Measurements from ENCODE around the gene CYP8B1.

Gene CYP8B1

GRCh38 chr3:42906070-42906847 lies 30.6 kb upstream of the CYP8B1 start, which contains the start of gene ZNF662:
Gene ZNF662 (plus strand): TSS chr3:42906142. CDS start chr3:42908115, 1,973 bp downstream.
- H3K27ac ChIP-seq (ENCODE audit: low read depth, low read length, poor library complexity, severe bottlenecking) = no peak within 1 kb of the TSS
- no peaks in the 10 kb centered on the region for H3K9me2 ChIP-seq (ENCODE audit: low read depth, low read length)
- H3K4me2 ChIP-seq (ENCODE audit: low read length) = no peak within 1 kb of the TSS
- no peaks in the 10 kb centered on the region for H3K27me3 ChIP-seq (ENCODE audit: insufficient read depth, low read length)
- no peak within 1 kb of the TSS for H2AFZ ChIP-seq (ENCODE audit: low read length)
- TF ChIP-seq CTCF (IDR thresholded peaks at IDR 0.05; ENCODE audit: low read length) = no peak
- no peak for TF ChIP-seq EZH2 (IDR thresholded peaks at IDR 0.05; ENCODE audit: borderline replicate concordance, low read length)
- H3K4me3 ChIP-seq (ENCODE audit: low read depth, low read length, poor library complexity, severe bottlenecking) = no peak within 1 kb of the TSS
- H3K9me3 ChIP-seq (ENCODE audit: low read length) = no peaks in the 10 kb centered on the region
- H3K36me3 ChIP-seq (ENCODE audit: insufficient read depth, low read length) = no peaks in the 10 kb centered on the region
- H3K4me1 ChIP-seq (ENCODE audit: insufficient read depth, low read length, severe bottlenecking) = no peaks in the 10 kb centered on the region
- H3F3A ChIP-seq (ENCODE audit: insufficient read depth, low read length) = no peaks in the 10 kb centered on the region
- H4K20me1 ChIP-seq (ENCODE audit: insufficient read depth, low read length) = no peaks in the 10 kb centered on the region
- no peak within 1 kb of the TSS for H3K9ac ChIP-seq (ENCODE audit: low read length)
- H3K79me2 ChIP-seq (ENCODE audit: insufficient read depth, low read length) = no peaks in the 10 kb centered on the region

- no peak overlapping the region for H3K9ac ChIP-seq (ENCODE audit: low read length)
- no peaks in the 10 kb centered on the region for H3K79me2 ChIP-seq (ENCODE audit: insufficient read depth, low read length)
- no peaks in the 10 kb centered on the region for H3K9me2 ChIP-seq (ENCODE audit: low read depth, low read length)
- H4K20me1 ChIP-seq (ENCODE audit: insufficient read depth, low read length) = no peaks in the 10 kb centered on the region
- H2AFZ ChIP-seq (ENCODE audit: low read length) = no peak overlapping the region
- no peak overlapping the region for H3K27ac ChIP-seq (ENCODE audit: low read depth, low read length, poor library complexity, severe bottlenecking)
- no peaks in the 10 kb centered on the region for H3K36me3 ChIP-seq (ENCODE audit: insufficient read depth, low read length)
- no peaks in the 10 kb centered on the region for H3K27me3 ChIP-seq (ENCODE audit: insufficient read depth, low read length)
- H3K9me3 ChIP-seq (ENCODE audit: low read length) = no peaks in the 10 kb centered on the region
- H3K4me2 ChIP-seq (ENCODE audit: low read length) = no peak overlapping the region
- no peak overlapping the region for H3K4me3 ChIP-seq (ENCODE audit: low read depth, low read length, poor library complexity, severe bottlenecking)
- no peaks in the 10 kb centered on the region for H3K4me1 ChIP-seq (ENCODE audit: insufficient read depth, low read length, severe bottlenecking)
- TF ChIP-seq EZH2 (IDR thresholded peaks at IDR 0.05; ENCODE audit: borderline replicate concordance, low read length) (no peak), CTCF (IDR thresholded peaks at IDR 0.05; ENCODE audit: low read length) (no peak)
- H3F3A ChIP-seq (ENCODE audit: insufficient read depth, low read length) = no peaks in the 10 kb centered on the region
These were observed 30.0 kb upstream of the CYP8B1 start for GRCh38 chr3:42905740-42906069.

GRCh38 chr3:42904076-42904475 lies 28.4 kb upstream of the CYP8B1 start:
- no peak overlapping the region for H3K4me2 ChIP-seq (ENCODE audit: low read length)
- no peak overlapping the region for H3K9ac ChIP-seq (ENCODE audit: low read length)
- no peaks in the 10 kb centered on the region for H3F3A ChIP-seq (ENCODE audit: insufficient read depth, low read length)
- H3K79me2 ChIP-seq (ENCODE audit: insufficient read depth, low read length) = no peaks in the 10 kb centered on the region
- H4K20me1 ChIP-seq (ENCODE audit: insufficient read depth, low read length) = no peaks in the 10 kb centered on the region
- H3K9me3 ChIP-seq (ENCODE audit: low read length) = no peaks in the 10 kb centered on the region
- no peaks in the 10 kb centered on the region for H3K9me2 ChIP-seq (ENCODE audit: low read depth, low read length)
- H3K27ac ChIP-seq (ENCODE audit: low read depth, low read length, poor library complexity, severe bottlenecking) = no peak overlapping the region
- no peaks in the 10 kb centered on the region for H3K36me3 ChIP-seq (ENCODE audit: insufficient read depth, low read length)
- no peak overlapping the region for H2AFZ ChIP-seq (ENCODE audit: low read length)
- TF ChIP-seq CTCF (IDR thresholded peaks at IDR 0.05; ENCODE audit: low read length) (no peak), EZH2 (IDR thresholded peaks at IDR 0.05; ENCODE audit: borderline replicate concordance, low read length) (no peak)
- H3K4me1 ChIP-seq (ENCODE audit: insufficient read depth, low read length, severe bottlenecking) = no peaks in the 10 kb centered on the region
- no peak overlapping the region for H3K4me3 ChIP-seq (ENCODE audit: low read depth, low read length, poor library complexity, severe bottlenecking)
- H3K27me3 ChIP-seq (ENCODE audit: insufficient read depth, low read length) = no peaks in the 10 kb centered on the region

All from OCI-LY1 (cell line).